ENCODE data around the gene PHACTR4. TPM values are rescaled to one million over a fixed set of nuclear protein-coding genes. Genes with fewer than 3 reads are reported as not detected.
"Not testable (repeated sequence)": the region's sequence is repeated elsewhere in the genome, so short reads cannot be mapped to it uniquely, and the experiment has no call there.

The PHACTR4 gene
- total RNA-seq, 2 experiments from 2014 or later, result 19.5 to 21.5 TPM

- Mint-ChIP-seq H3K27me3 (peaks cover 6% of the 10 kb centered on the region), H3K27ac (peak overlapping the region; percentile 97), H3K4me1 (ENCODE audit: low read depth) (peaks cover 40% of the 10 kb centered on the region), H3K9me3 (peaks cover 3% of the 10 kb centered on the region), H3K36me3 (peaks cover 68% of the 10 kb centered on the region), H3K4me3 (peak overlapping the region; percentile 97)
- ChIA-PET POLR2A (interaction anchor here (0.6 to 9.7 kb wide), 15 partner anchors 9 to 258 kb away, joined by 3 to 180 read pairs (median 5); partner anchors contain the start of genes GMEB1, MED18, RNU11 and TAF12), CTCF (interaction anchor here (1.1 to 1.4 kb wide), 2 partner anchors 44 to 258 kb away, joined by 4 read pairs; no protein-coding TSS in a partner anchor)
- peak; percentile 30 for DNase-seq
- intact Hi-C loops (cut with micrococcal nuclease), result loop anchor here (2.0 to 5.0 kb wide), 2 partner anchors 260 to 380 kb away; no protein-coding TSS in a partner anchor
These were observed 137.7 kb downstream of the PHACTR4 start for GRCh38 chr1:28507247-28507645.

GRCh38 chr1:28507646-28508434 lies 138.3 kb downstream of the PHACTR4 start:
- no peak for DNase-seq
- peaks cover 6% of the 10 kb centered on the region for H3K27me3 Mint-ChIP-seq
- peak overlapping the region; percentile 97 for H3K27ac Mint-ChIP-seq
- peaks cover 3% of the 10 kb centered on the region for H3K9me3 Mint-ChIP-seq
- peak overlapping the region; percentile 97 for H3K4me3 Mint-ChIP-seq
- intact Hi-C loops (cut with micrococcal nuclease), result loop anchor here (2.0 to 5.0 kb wide), 3 partner anchors 229 to 379 kb away; partner anchors contain the start of gene YTHDF2
- ChIA-PET POLR2A (interaction anchor here (0.6 to 9.7 kb wide), 14 partner anchors 8 to 596 kb away, joined by 3 to 180 read pairs (median 4); partner anchors contain the start of genes GMEB1, MED18, TAF12 and YTHDF2), CTCF (interaction anchor here (1.0 to 1.6 kb wide), 5 partner anchors 11 to 259 kb away, joined by 3 to 5 read pairs (median 4); partner anchors contain the start of gene TAF12)
- H3K4me1 Mint-ChIP-seq (ENCODE audit: low read depth), result peaks cover 46% of the 10 kb centered on the region
- H3K36me3 Mint-ChIP-seq, result peaks cover 74% of the 10 kb centered on the region

GRCh38 chr1:28508435-28508754 lies 138.9 kb downstream of the PHACTR4 start:
- peaks cover 3% of the 10 kb centered on the region for H3K9me3 Mint-ChIP-seq
- H3K36me3 Mint-ChIP-seq, result peaks cover 76% of the 10 kb centered on the region
- H3K27me3 Mint-ChIP-seq, result peaks cover 6% of the 10 kb centered on the region
- intact Hi-C loops (cut with micrococcal nuclease), result loop anchor here (2.0 to 5.0 kb wide), 2 partner anchors 228 to 379 kb away; partner anchors contain the start of gene YTHDF2
- POLR2A ChIA-PET, result interaction anchor here (0.7 to 9.7 kb wide), 10 partner anchors 7 to 596 kb away, joined by 3 to 180 read pairs (median 6); partner anchors contain the start of genes MED18, TAF12 and TRNAU1AP
- peaks cover 46% of the 10 kb centered on the region for H3K4me1 Mint-ChIP-seq (ENCODE audit: low read depth)
- DNase-seq, result no peak
- CTCF ChIA-PET, result interaction anchor here (1.0 to 1.6 kb wide), 3 partner anchors 10 to 135 kb away, joined by 3 to 5 read pairs (median 4); partner anchors contain the start of gene TAF12
- peak overlapping the region; percentile 97 for H3K27ac Mint-ChIP-seq
- peak overlapping the region; percentile 97 for H3K4me3 Mint-ChIP-seq

GRCh38 chr1:28509705-28510272 lies 140.2 kb downstream of the PHACTR4 start:
- H3K4me1 Mint-ChIP-seq (ENCODE audit: low read depth), result peaks cover 49% of the 10 kb centered on the region

GRCh38 chr1:28510273-28510969 lies 140.9 kb downstream of the PHACTR4 start:
- H3K36me3 Mint-ChIP-seq, result peaks cover 83% of the 10 kb centered on the region
- POLR2A ChIA-PET, result interaction anchor here (0.5 to 9.7 kb wide), 9 partner anchors 31 to 265 kb away, joined by 3 to 180 read pairs (median 6); partner anchors contain the start of genes MED18, RNU11 and TRNAU1AP
- H3K27me3 Mint-ChIP-seq, result peaks cover 6% of the 10 kb centered on the region
- peak overlapping the region; percentile 97 for H3K4me3 Mint-ChIP-seq
- H3K27ac Mint-ChIP-seq, result peak overlapping the region; percentile 97
- H3K4me1 Mint-ChIP-seq (ENCODE audit: low read depth), result peaks cover 47% of the 10 kb centered on the region
- CTCF ChIA-PET, result no interaction called here
- peak; percentile 44 for DNase-seq
- intact Hi-C loops (cut with micrococcal nuclease), result no loop called here
- peaks cover 3% of the 10 kb centered on the region for H3K9me3 Mint-ChIP-seq

More at GRCh38 chr1:28509705-28510272, 140.2 kb downstream of the PHACTR4 start:
- peak overlapping the region; percentile 97 for H3K27ac Mint-ChIP-seq
- ChIA-PET CTCF (interaction anchor here (0.6 to 1.6 kb wide), 2 partner anchors 8 to 72 kb away, joined by 3 to 5 read pairs; no protein-coding TSS in a partner anchor), POLR2A (interaction anchor here (0.5 to 9.7 kb wide), 10 partner anchors 32 to 264 kb away, joined by 3 to 180 read pairs (median 7); partner anchors contain the start of genes MED18, RNU11, TAF12 and TRNAU1AP)
- H3K4me3 Mint-ChIP-seq, result peak overlapping the region; percentile 97
- peaks cover 6% of the 10 kb centered on the region for H3K27me3 Mint-ChIP-seq
- peaks cover 83% of the 10 kb centered on the region for H3K36me3 Mint-ChIP-seq
- DNase-seq, result peak; percentile 48
- intact Hi-C loops (cut with micrococcal nuclease), result loop anchor here (2.0 to 5.0 kb wide), 2 partner anchors 227 to 378 kb away; partner anchors contain the start of gene YTHDF2
- H3K9me3 Mint-ChIP-seq, result peaks cover 3% of the 10 kb centered on the region

GRCh38 chr1:28510970-28511440 lies 141.5 kb downstream of the PHACTR4 start:
- Mint-ChIP-seq H3K27ac (peak overlapping the region; percentile 97), H3K9me3 (no peaks in the 10 kb centered on the region), H3K27me3 (peaks cover 4% of the 10 kb centered on the region), H3K4me1 (ENCODE audit: low read depth) (peaks cover 42% of the 10 kb centered on the region), H3K36me3 (peaks cover 78% of the 10 kb centered on the region), H3K4me3 (peak overlapping the region; percentile 97)
- intact Hi-C loops (cut with micrococcal nuclease), result no loop called here
- POLR2A ChIA-PET, result interaction anchor here (0.6 to 9.7 kb wide), 8 partner anchors 42 to 305 kb away, joined by 3 to 180 read pairs (median 4); partner anchors contain the start of gene RNU11
- DNase-seq, result no peak
- CTCF ChIA-PET, result no interaction called here

- Mint-ChIP-seq H3K27ac (peak overlapping the region; percentile 97), H3K27me3 (peaks cover 4% of the 10 kb centered on the region), H3K4me1 (ENCODE audit: low read depth) (peaks cover 50% of the 10 kb centered on the region), H3K9me3 (no peaks in the 10 kb centered on the region), H3K4me3 (peak overlapping the region; percentile 60), H3K36me3 (peaks cover 66% of the 10 kb centered on the region)
- intact Hi-C loops (cut with micrococcal nuclease), result no loop called here
- ChIA-PET POLR2A (interaction anchor here (0.9 to 9.7 kb wide), 2 partner anchors 68 to 110 kb away, joined by 3 to 180 read pairs; no protein-coding TSS in a partner anchor), CTCF (interaction anchor here (0.7 to 1.9 kb wide), 3 partner anchors 18 to 264 kb away, joined by 3 to 10 read pairs (median 4); no protein-coding TSS in a partner anchor)
- DNase-seq, result no peak
These were observed 142.6 kb downstream of the PHACTR4 start for GRCh38 chr1:28512058-28512611.

- H3K9me3 Mint-ChIP-seq; intact Hi-C loops (cut with micrococcal nuclease); DNase-seq; H3K27me3 Mint-ChIP-seq; CTCF ChIA-PET: not testable (repeated sequence)
- Mint-ChIP-seq H3K4me1 (ENCODE audit: low read depth) (peaks cover 55% of the 10 kb centered on the region), H3K4me3 (peak overlapping the region; percentile 37), H3K27ac (peak overlapping the region; percentile 60), H3K36me3 (peaks cover 49% of the 10 kb centered on the region)
- POLR2A ChIA-PET, result interaction anchor here (0.6 to 9.7 kb wide), 6 partner anchors 7 to 269 kb away, joined by 3 to 180 read pairs (median 6); partner anchors contain the start of genes RCC1 and TAF12
These were observed 144.9 kb downstream of the PHACTR4 start for GRCh38 chr1:28514445-28514933.

- CTCF ChIA-PET, result interaction anchor here (0.7 to 3.9 kb wide), 6 partner anchors 11 to 361 kb away, joined by 3 to 25 read pairs (median 10); partner anchors contain the start of genes RCC1 and TRNAU1AP
- H3K27me3 Mint-ChIP-seq, result no peaks in the 10 kb centered on the region
- H3K36me3 Mint-ChIP-seq, result peaks cover 33% of the 10 kb centered on the region
These were observed 147.0 kb downstream of the PHACTR4 start for GRCh38 chr1:28516518-28516956.

GRCh38 chr1:28517649-28517999 lies 148.1 kb downstream of the PHACTR4 start:
- peak overlapping the region; percentile 83 for H3K4me3 Mint-ChIP-seq
- H3K27ac Mint-ChIP-seq, result peak overlapping the region; percentile 87
- intact Hi-C loops (cut with micrococcal nuclease), result loop anchor here (5.0 kb wide), 1 partner anchor 360 kb away; no protein-coding TSS in a partner anchor
- H3K27me3 Mint-ChIP-seq, result no peaks in the 10 kb centered on the region
- CTCF ChIA-PET, result interaction anchor here (1.3 to 3.9 kb wide), 5 partner anchors 8 to 360 kb away, joined by 3 to 25 read pairs (median 14); partner anchors contain the start of gene TRNAU1AP
- POLR2A ChIA-PET, result interaction anchor here (2.6 to 4.0 kb wide), 3 partner anchors 11 to 64 kb away, joined by 8 to 31 read pairs (median 26); partner anchors contain the start of genes RCC1 and TRNAU1AP
- peak; percentile 31 for DNase-seq
- H3K9me3 Mint-ChIP-seq, result no peaks in the 10 kb centered on the region
- H3K36me3 Mint-ChIP-seq, result peaks cover 22% of the 10 kb centered on the region
- H3K4me1 Mint-ChIP-seq (ENCODE audit: low read depth), result peaks cover 43% of the 10 kb centered on the region

More at GRCh38 chr1:28516518-28516956, 147.0 kb downstream of the PHACTR4 start:
- Mint-ChIP-seq H3K9me3 (no peaks in the 10 kb centered on the region), H3K4me1 (ENCODE audit: low read depth) (peaks cover 45% of the 10 kb centered on the region), H3K27ac (peak overlapping the region; percentile 87), H3K4me3 (no peak overlapping the region)
- intact Hi-C loops (cut with micrococcal nuclease), result loop anchor here (5.0 kb wide), 1 partner anchor 361 kb away; no protein-coding TSS in a partner anchor
- no peak for DNase-seq
- POLR2A ChIA-PET, result interaction anchor here (0.7 to 4.0 kb wide), 6 partner anchors 10 to 154 kb away, joined by 4 to 31 read pairs (median 6); partner anchors contain the start of genes RCC1 and RNU11
